GM12864 (cell line): ENCODE data around the gene DHX57.

Experiments
- DNase-seq: peaks from one replicate; pipeline ENCODE4 v3.0.0-alpha.2; 2011; ENCODE audit warnings: low read depth
- H3K4me3 ChIP-seq: 2 replicates; pipeline ENCODE4 v1.5.1; 2011; ENCODE audit warnings: mild to moderate bottlenecking, low read depth, low read length, control low read depth
- TF ChIP-seq, protein P1 (sequence below): IDR thresholded peaks from 2 replicates; pipeline ENCODE4 v1.5.1; 2011; ENCODE audit warnings: low read depth, mild to moderate bottlenecking, moderate library complexity, low read length, control low read depth, inconsistent platforms; ENCODE audit errors: missing control alignments

DHX57 gene

DNA sequence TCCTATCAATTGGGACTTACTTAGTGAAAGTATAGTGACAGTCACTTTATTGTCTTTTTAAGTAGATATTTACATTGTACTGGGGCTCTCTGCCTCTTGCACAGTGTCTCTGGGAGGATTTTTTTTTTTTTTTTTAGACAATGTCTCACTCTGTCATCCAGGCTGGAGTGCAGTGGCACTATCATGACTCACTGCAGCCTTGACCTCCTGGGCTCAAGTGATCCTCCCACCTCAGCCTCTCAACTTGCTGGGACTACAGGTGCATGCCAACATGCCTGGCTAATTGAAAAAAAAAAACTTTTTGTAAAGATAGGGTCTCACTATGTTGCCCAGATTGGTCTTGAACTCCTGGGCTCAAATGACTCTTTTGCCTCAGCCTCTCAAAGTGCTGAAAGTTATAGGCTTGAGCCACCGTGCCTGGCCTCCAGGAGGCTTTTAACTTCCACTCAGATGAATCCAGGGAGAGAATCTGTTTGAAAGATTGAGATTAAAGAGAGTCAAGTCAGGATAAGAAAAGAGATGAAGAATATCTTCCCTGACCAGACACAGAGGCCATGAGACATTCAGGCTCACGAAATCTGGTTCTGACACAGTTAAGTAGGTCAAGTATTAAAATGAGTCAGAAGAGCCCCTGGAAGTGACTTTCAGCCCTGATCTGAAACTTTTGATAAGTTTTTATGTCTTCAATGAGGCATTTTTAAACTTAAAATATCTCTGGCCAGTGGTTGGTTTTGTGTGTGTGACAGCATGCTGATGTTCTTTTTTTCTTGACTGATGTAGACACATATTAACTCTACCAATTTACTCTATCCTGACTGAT is 32.2 kb upstream of the DHX57 start:
- TF ChIP-seq, protein P1, sequence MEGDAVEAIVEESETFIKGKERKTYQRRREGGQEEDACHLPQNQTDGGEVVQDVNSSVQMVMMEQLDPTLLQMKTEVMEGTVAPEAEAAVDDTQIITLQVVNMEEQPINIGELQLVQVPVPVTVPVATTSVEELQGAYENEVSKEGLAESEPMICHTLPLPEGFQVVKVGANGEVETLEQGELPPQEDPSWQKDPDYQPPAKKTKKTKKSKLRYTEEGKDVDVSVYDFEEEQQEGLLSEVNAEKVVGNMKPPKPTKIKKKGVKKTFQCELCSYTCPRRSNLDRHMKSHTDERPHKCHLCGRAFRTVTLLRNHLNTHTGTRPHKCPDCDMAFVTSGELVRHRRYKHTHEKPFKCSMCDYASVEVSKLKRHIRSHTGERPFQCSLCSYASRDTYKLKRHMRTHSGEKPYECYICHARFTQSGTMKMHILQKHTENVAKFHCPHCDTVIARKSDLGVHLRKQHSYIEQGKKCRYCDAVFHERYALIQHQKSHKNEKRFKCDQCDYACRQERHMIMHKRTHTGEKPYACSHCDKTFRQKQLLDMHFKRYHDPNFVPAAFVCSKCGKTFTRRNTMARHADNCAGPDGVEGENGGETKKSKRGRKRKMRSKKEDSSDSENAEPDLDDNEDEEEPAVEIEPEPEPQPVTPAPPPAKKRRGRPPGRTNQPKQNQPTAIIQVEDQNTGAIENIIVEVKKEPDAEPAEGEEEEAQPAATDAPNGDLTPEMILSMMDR: no peak
- no peak overlapping the region for H3K4me3 ChIP-seq
- peak; percentile 49 for DNase-seq

DNA sequence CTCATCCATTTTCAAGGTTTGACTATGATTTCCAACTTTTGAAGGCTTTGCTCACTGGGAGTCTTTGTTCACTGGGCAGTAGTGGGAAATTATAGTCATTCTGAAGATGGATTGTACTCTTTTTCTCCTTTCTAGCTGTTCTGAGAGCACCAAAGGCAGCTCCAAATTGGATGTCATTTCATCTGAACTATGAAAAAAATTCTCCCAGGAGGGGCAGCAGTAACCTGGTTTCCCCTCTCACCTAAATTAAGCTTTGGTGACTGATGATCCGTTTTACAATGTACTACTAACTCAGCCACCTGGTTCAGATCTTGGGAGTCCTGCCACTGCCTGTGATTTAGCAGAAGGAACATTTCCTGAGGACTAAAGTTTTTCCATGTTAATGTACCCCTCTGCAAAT is 31.5 kb upstream of the DHX57 start:
- no peak overlapping the region for H3K4me3 ChIP-seq
- TF ChIP-seq, protein P1: no peak
- no peak for DNase-seq

DNA sequence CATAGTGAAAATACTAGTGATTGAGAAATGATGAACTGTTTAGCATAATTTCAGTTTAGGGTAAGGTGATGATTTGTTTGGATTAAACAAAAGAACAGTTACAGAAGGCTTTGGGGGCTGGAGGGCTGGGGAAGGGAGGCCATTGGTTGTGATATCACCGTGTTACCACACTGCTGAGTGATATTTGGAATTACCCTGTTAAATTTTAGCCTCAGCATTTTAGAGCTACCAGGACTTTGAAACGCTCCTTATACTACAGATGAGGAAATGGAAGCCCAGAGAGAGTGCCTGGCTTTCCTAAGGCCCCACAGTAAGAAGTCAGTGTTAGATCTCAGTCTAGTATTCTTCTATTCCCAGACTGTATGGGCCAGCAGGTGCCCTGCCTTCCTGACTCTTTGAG is 29.5 kb upstream of the DHX57 start:
- no peak for DNase-seq
- TF ChIP-seq, protein P1: no peak
- H3K4me3 ChIP-seq: no peak overlapping the region

DNA sequence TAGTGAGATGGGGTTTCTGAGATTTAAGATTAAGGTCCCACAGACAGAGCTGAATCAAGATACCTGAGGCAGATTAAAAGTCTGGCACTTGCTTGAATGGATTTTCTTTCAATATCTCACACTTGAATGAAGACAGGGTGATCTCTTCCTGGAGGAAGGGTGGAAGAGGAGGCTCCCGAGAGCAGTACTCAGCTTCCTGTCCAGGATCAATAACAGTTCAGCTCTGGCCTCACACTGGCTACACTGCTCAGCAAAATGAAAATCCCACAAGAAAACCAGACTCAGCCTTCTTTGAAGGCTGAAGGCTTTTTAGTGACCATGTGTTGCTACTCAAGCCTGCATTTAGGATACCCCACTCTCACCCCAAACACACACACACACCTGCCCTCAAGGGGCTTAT is 25.0 kb upstream of the DHX57 start:
- TF ChIP-seq, protein P1: no peak
- DNase-seq: no peak
- no peak overlapping the region for H3K4me3 ChIP-seq

DNA sequence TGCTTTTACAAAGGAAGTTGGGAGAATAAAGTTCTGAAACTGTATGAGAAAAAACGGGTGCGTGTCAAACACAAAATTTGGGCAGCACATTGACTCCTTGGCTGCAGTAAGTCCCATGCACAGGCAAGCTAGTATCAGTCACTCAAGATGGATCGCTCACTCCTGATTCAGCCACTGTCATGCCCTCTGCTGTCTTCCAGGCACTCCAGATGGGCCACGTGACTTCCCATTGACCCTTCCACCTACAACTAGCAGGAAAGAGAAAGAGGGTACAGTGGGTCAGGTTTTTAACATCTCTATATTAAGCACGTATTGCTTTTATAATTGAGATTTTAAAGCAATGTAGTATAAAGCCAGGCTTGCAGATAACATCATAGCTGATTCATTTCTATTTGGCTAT is 22.5 kb upstream of the DHX57 start:
- TF ChIP-seq, protein P1: no peak
- H3K4me3 ChIP-seq: no peak overlapping the region
- no peak for DNase-seq

DNA sequence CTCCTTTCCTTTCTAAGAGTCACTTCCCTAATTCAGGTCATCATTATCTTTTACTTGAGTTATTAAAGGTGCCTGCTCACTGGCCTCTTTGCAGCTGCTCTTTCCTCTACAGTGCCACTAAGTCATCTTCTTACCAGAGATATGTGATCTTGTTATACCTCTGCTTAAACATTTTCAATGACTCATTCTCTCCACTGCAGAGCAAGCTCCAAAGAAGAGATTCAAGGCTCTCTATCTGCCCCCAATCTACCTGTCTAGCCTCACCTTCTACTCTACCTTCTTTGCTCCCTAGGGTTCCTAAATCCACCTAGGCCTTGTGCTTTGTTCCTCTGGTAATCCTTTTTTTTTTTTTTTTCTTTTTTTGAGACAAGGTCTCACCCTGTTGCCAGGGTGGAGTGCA is 17.1 kb upstream of the DHX57 start:
- TF ChIP-seq, protein P1: no peak
- H3K4me3 ChIP-seq: no peak overlapping the region
- DNase-seq: no peak

DNA sequence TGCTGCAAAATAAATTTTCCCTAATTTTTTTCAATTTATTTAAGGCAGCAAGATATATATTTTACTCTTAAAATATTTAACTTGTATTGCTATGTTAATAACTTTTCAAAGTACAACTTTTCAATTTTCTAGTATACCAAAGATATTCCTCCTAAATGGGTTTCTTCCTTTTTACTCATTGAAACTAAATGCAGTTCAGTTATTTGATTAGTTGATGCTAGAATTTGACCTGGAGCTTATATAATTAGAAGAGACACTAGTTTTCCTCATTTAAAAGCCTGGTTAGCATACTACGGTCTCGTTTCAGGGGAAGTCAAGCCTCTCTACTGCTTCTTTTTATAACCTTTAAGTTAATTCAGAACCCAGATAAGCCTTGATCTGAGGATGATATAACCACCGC is 13.8 kb upstream of the DHX57 start, which contains the start of gene ARHGEF33:
Gene ARHGEF33 (plus strand): TSS at position 301 of the 400 bp plus-strand sequence. CDS start 29,573 bp downstream, outside the sequence.
- no peak for DNase-seq
- TF ChIP-seq, protein P1: no peak
- no peak within 1 kb of the TSS for H3K4me3 ChIP-seq
